IMR-90 (cell line): Measurements from ENCODE around the gene THOC2. TPM values are rescaled to one million over a fixed set of nuclear protein-coding genes. Genes with fewer than 3 reads are reported as not detected.

ENCODE experiments used
- ATAC-seq: fragments of 200-7000 bp; cut with Tn5 transposase; 2 replicates; pipeline ENCODE4 v1.9.1; 2020; ENCODE audit warnings: low read depth, mild to moderate bottlenecking, moderate library complexity
- BruUV-seq: library from RNA; stranded (reverse); fragments of 400-500 nt; replicated peaks from 2 replicates; lab custom pipeline; 2021; lab: Mats Ljungman, UMichigan
- CTCF ChIA-PET: fragments of 300-600 bp; formaldehyde crosslinking; extraction: SDS; loops from one replicate; lab custom pipeline; 2021; ENCODE audit warnings: antibody characterized with exemption; lab: Yijun Ruan, JAX
- POLR2A ChIA-PET: fragments of 300-600 bp; sonication (Branson Sonifier 250); formaldehyde crosslinking; loops from one replicate; lab custom pipeline; 2022; ENCODE audit warnings: antibody characterized with exemption; ENCODE audit not compliant: unreplicated experiment; lab: Charles Lee
- DNase-seq: peaks from one replicate; pipeline ENCODE4 v3.0.0; 2013
- H2AFZ ChIP-seq: replicated peaks from 2 replicates; pipeline ENCODE3; 2013; ENCODE audit warnings: low read length, mild to moderate bottlenecking; ENCODE audit not compliant: poor library complexity
- H2AK5ac ChIP-seq: 2 replicates; pipeline ENCODE4 v1.6.1; 2013; ENCODE audit warnings: low read depth, low read length, inconsistent platforms
- H2AK9ac ChIP-seq: replicated peaks from 2 replicates; pipeline ENCODE3; 2013; ENCODE audit warnings: mild to moderate bottlenecking, low read depth, low read length, moderate library complexity; ENCODE audit not compliant: poor library complexity
- H2BK120ac ChIP-seq: 2 replicates; pipeline ENCODE4 v1.6.1; 2013; ENCODE audit warnings: low read depth, low read length, inconsistent platforms
- H2BK15ac ChIP-seq: 3 replicates; pipeline ENCODE4 v1.6.1; 2013; ENCODE audit warnings: low read depth, low read length, inconsistent platforms
- H2BK20ac ChIP-seq: 2 replicates; pipeline ENCODE4 v1.6.1; 2013; ENCODE audit warnings: low read depth, mild to moderate bottlenecking, inconsistent platforms, low read length, moderate library complexity
- H2BK5ac ChIP-seq: 2 replicates; pipeline ENCODE4 v1.6.1; 2013; ENCODE audit warnings: mild to moderate bottlenecking, low read depth, low read length, inconsistent platforms; ENCODE audit not compliant: poor library complexity, severe bottlenecking
- H3K14ac ChIP-seq: replicated peaks from 2 replicates; pipeline ENCODE4 v1.6.1; 2013; ENCODE audit warnings: low read depth, low read length, inconsistent platforms
- H3K18ac ChIP-seq: 2 replicates; pipeline ENCODE4 v1.6.1; 2013; ENCODE audit warnings: low read depth, low read length, control low read depth
- H3K23ac ChIP-seq: 2 replicates; pipeline ENCODE4 v1.6.1; 2013; ENCODE audit warnings: low read depth, low read length, inconsistent platforms
- H3K27ac ChIP-seq: 2 replicates; pipeline ENCODE4 v1.5.1; 2013; ENCODE audit warnings: mild to moderate bottlenecking, control low read depth, low read length; ENCODE audit not compliant: insufficient read depth
- H3K27me3 ChIP-seq: 2 replicates; pipeline ENCODE4 v1.6.1; 2013; ENCODE audit warnings: low read length; ENCODE audit not compliant: control insufficient read depth, insufficient read depth
- H3K36me3 ChIP-seq: 2 replicates; pipeline ENCODE4 v1.6.1; 2013; ENCODE audit warnings: low read length, mixed read lengths; ENCODE audit not compliant: control insufficient read depth, insufficient read depth
- H3K4ac ChIP-seq: 2 replicates; pipeline ENCODE4 v1.6.1; 2013; ENCODE audit warnings: low read depth, low read length, inconsistent platforms
- H3K4me1 ChIP-seq: 2 replicates; pipeline ENCODE4 v1.6.1; 2013; ENCODE audit warnings: low read length, mixed read lengths; ENCODE audit not compliant: control insufficient read depth, insufficient read depth
- H3K4me2 ChIP-seq: 2 replicates; pipeline ENCODE4 v1.6.1; 2013; ENCODE audit warnings: low read depth, mild to moderate bottlenecking, control low read depth, low read length, moderate library complexity
- H3K4me3 ChIP-seq: 2 replicates; pipeline ENCODE4 v1.5.1; 2013; ENCODE audit warnings: low read depth, mild to moderate bottlenecking, control low read depth, low read length, moderate library complexity; ENCODE audit not compliant: insufficient read depth
- H3K56ac ChIP-seq: 2 replicates; pipeline ENCODE4 v1.6.1; 2013; ENCODE audit warnings: low read length, inconsistent platforms; ENCODE audit not compliant: insufficient read depth; ENCODE audit errors: extremely low read depth
- H3K79me1 ChIP-seq, 2 experiments: 2 replicates each; pipeline ENCODE4 v1.6.1; 2013; ENCODE audit warnings: low read length in 2 of 2, inconsistent platforms in 1 of 2, low read depth in 1 of 2
- H3K9ac ChIP-seq: 2 replicates; pipeline ENCODE4 v1.6.1; 2013; ENCODE audit warnings: low read depth, low read length, control low read depth
- H3K9me1 ChIP-seq: 2 replicates; pipeline ENCODE4 v1.6.1; 2013; ENCODE audit warnings: low read length, inconsistent platforms; ENCODE audit not compliant: insufficient read depth
- H3K9me3 ChIP-seq: 2 replicates; pipeline ENCODE4 v1.6.1; 2013; ENCODE audit warnings: low read length; ENCODE audit not compliant: control insufficient read depth, insufficient read depth
- H4K20me1 ChIP-seq: 2 replicates; pipeline ENCODE4 v1.6.1; 2013; ENCODE audit warnings: low read length, inconsistent platforms; ENCODE audit not compliant: insufficient read depth
- H4K5ac ChIP-seq: 2 replicates; pipeline ENCODE4 v1.6.1; 2013; ENCODE audit warnings: mild to moderate bottlenecking, low read depth, low read length, control low read depth
- H4K8ac ChIP-seq, 2 experiments: 2 replicates each; pipeline ENCODE4 v1.6.1; 2013; ENCODE audit warnings: low read depth in 2 of 2, low read length in 2 of 2, control low read depth in 1 of 2, inconsistent platforms in 1 of 2
- H4K91ac ChIP-seq: 2 replicates; pipeline ENCODE4 v1.6.1; 2013; ENCODE audit warnings: low read depth, low read length, inconsistent platforms; ENCODE audit not compliant: insufficient read depth
- POLR2A ChIP-seq: IDR thresholded peaks from 2 replicates; pipeline ENCODE4 v1.6.1; 2012; ENCODE audit warnings: mild to moderate bottlenecking, low read depth, low read length
- RAD21 ChIP-seq: IDR thresholded peaks from 2 replicates; pipeline ENCODE4 v1.6.1; 2012; ENCODE audit warnings: low read length, improper control_type of control experiment
- whole genome bisulfite sequencing, 2 experiments: methylation state at CpG; one replicate each; pipeline versions ENCODE4 v1.1.5 to v1.1.7; 2013; ENCODE audit warnings: missing lambda C conversion rate in 2 of 2; ENCODE audit not compliant: insufficient read length in 1 of 2; ENCODE audit errors: extremely low coverage in 2 of 2; 5-methylcytosine and 5-hydroxymethylcytosine counted together
- dilution Hi-C: fragments of 300-500 bp; cut with HindIII; formaldehyde crosslinking; loops from one replicate; pipeline ENCODE4 v1.14.3; 2018; ENCODE audit warnings: low sequenced_read_pairs; ENCODE audit not compliant: unreplicated experiment
- in situ Hi-C: fragments of 300-500 bp; cut with MboI; formaldehyde crosslinking; loops from 3 replicates; pipeline ENCODE4 v1.14.3; 2019; ENCODE audit warnings: low sequenced_read_pairs, inconsistent platforms, mixed read lengths
- intact Hi-C: fragments of 100-400 bp; cut with micrococcal nuclease; formaldehyde crosslinking; loops from 2 replicates; pipeline ENCODE4 v1.10.0; 2022
- polyA plus RNA-seq, 3 experiments: library from polyadenylated mRNA; depleted of rRNA; stranded (reverse); fragments of >200 nt; gene quantifications; 2 replicates each; pipeline ENCODE4 v1.2.3, GENCODE V29; 2012; ENCODE audit warnings: low replicate concordance in 1 of 3
- total RNA-seq: library from RNA; depleted of rRNA; stranded (reverse); fragments of >200 nt; gene quantifications from 2 replicates; pipeline ENCODE4 v1.2.3, GENCODE V29; 2012
- TF ChIP-seq, protein P1 (sequence below): fragments of 150-350 bp; IDR thresholded peaks from 2 replicates; pipeline ENCODE4 v1.6.1; 2016; ENCODE audit warnings: low read depth, mild to moderate bottlenecking, low read length, moderate library complexity, borderline replicate concordance

Gene THOC2
- total and polyA plus RNA-seq, 2 of the 4 experiments (the other 2 are of a cell fraction): 42.9 to 58.8 TPM

DNA sequence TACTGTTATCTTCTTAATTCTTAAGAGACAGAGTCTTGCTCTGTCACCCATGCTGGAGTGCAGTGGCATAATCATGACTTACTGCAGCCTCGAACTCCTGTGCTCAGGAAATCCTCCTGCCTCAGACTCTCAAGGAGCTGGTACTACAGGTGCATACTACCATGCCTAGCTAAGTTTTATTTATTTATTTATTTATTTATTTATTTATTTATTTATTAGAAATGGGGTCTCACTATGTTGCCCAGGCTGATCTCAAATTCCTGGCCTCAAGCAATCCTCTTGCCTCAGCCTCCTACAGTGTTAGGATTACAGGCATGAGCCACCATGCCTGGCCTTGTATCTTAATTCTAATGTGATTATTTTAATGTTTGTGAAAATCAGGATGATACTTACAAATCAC, 125.6 kb downstream of the THOC2 start:
- Histone ChIP-seq H3K4me2 (no peak overlapping the region), H3K4me1 (no peaks in the 10 kb centered on the region), H3K14ac (no peak overlapping the region), H3K23ac (no peak overlapping the region), H2AK9ac (no peak overlapping the region), H3K79me1 (peaks cover 0 to 2% of the 10 kb centered on the region in 2 experiments; a peak in 1 of 4 replicates), H4K20me1 (no peaks in the 10 kb centered on the region), H4K8ac (no peak overlapping the region), H2AK5ac (no peak overlapping the region), H4K91ac (no peak overlapping the region), H3K9ac (no peak overlapping the region), H4K5ac (no peak overlapping the region), H2BK15ac (no peak overlapping the region), H3K9me1 (no peaks in the 10 kb centered on the region), H2BK5ac (no peak overlapping the region), H3K27me3 (no peaks in the 10 kb centered on the region), H2BK20ac (no peak overlapping the region), H3K4ac (no peak overlapping the region), H3K4me3 (no peak overlapping the region), H3K36me3 (peaks cover 3% of the 10 kb centered on the region; the same call in 1 of the 2 replicates), H2BK120ac (no peak overlapping the region), H3K18ac (no peak overlapping the region), H3K27ac (no peak overlapping the region), H3K56ac (no peak overlapping the region), H3K9me3 (no peaks in the 10 kb centered on the region), H2AFZ (no peak overlapping the region)
- dilution Hi-C loops (no loop called here), intact Hi-C loops (no loop called here), in situ Hi-C loops (no loop called here)
- WGBS, 2 experiments: no CpG with 5 or more reads among the region's 1 CpG
- CTCF ChIA-PET: interaction anchor here (0.7 kb wide), 1 partner anchor 9 kb away, joined by 3 read pairs; no protein-coding TSS in a partner anchor
- ATAC-seq: no peak
- no peak for TF ChIP-seq RAD21
- TF ChIP-seq POLR2A: no peak
- TF ChIP-seq, protein P1, sequence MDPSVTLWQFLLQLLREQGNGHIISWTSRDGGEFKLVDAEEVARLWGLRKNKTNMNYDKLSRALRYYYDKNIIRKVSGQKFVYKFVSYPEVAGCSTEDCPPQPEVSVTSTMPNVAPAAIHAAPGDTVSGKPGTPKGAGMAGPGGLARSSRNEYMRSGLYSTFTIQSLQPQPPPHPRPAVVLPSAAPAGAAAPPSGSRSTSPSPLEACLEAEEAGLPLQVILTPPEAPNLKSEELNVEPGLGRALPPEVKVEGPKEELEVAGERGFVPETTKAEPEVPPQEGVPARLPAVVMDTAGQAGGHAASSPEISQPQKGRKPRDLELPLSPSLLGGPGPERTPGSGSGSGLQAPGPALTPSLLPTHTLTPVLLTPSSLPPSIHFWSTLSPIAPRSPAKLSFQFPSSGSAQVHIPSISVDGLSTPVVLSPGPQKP: no peak
- DNase-seq: no peak
- no TSS peak for BruUV-seq
- POLR2A ChIA-PET: no interaction called here
